Measurements from ENCODE around the gene TRPM2. TPM values are rescaled to one million over a fixed set of nuclear protein-coding genes. Genes with fewer than 3 reads are reported as not detected.
A peak's percentile ranks its signal among the peaks of the same experiment; 100 is the strongest.

Gene TRPM2
- total and polyA plus RNA-seq, 10 of the 15 experiments (the other 5 are each of a cell fraction or from before 2014, with no cell fraction given): 0.03 to 9.1 (median 2.6) TPM

GRCh38 chr21:44319407-44320065 lies 33.9 kb upstream of the TRPM2 start:
- no peak for FAIRE-seq
- POLR2A ChIA-PET: no interaction called here
- Histone ChIP-seq H4K20me1 (ENCODE audit: control insufficient read depth, insufficient read depth) (no peaks in the 10 kb centered on the region), H3K4me2 (ENCODE audit: control insufficient read depth, insufficient read depth) (no peak overlapping the region), H3K27me3 (replicated peaks in 1 of 2; ENCODE audit: control insufficient read depth in 2 of 2, insufficient read depth in 2 of 2, low read length in 1 of 2) (no peaks in the 10 kb centered on the region), H3K79me2 (ENCODE audit: control insufficient read depth, insufficient read depth, low read length) (no peaks in the 10 kb centered on the region), H3K36me3 (ENCODE audit: control insufficient read depth in 2 of 2, insufficient read depth in 2 of 2, low read length in 1 of 2) (peaks cover 17 to 41% of the 10 kb centered on the region in 2 experiments; a peak in 3 of 4 replicates), H3K9ac (ENCODE audit: control insufficient read depth, insufficient read depth, low read length) (no peak overlapping the region), H3K9me3 (replicated peaks; ENCODE audit: control insufficient read depth, insufficient read depth, low read length) (no peaks in the 10 kb centered on the region), H3K4me1 (ENCODE audit: control insufficient read depth, insufficient read depth, low read length) (no peaks in the 10 kb centered on the region), H3K4me3 (no peak overlapping the region), H3K27ac (ENCODE audit: control insufficient read depth, insufficient read depth) (no peak overlapping the region), H2AFZ (ENCODE audit: control insufficient read depth, low read depth, low read length) (no peak overlapping the region)
- no peak for DNase-seq (ENCODE audit: low read depth, low spot score)
- TF ChIP-seq POLR2A (IDR thresholded peaks at IDR 0.05; ENCODE audit: low read depth, low read length) (peak; percentile 44; the same call in 1 of the 2 replicates), IKZF1 (conservative IDR thresholded peaks at IDR 0.05) (no peak)
- WGBS (ENCODE audit: insufficient coverage, insufficient replicate concordance, low lambda C conversion rate, missing lambda C conversion rate): 96% methylated on average over 35 of the region's 35 CpGs
- ATAC-seq: no peak
- BruUV-seq (replicated peaks): TSS peak; percentile 34
- intact Hi-C loops (cut with micrococcal nuclease; ENCODE audit: unreplicated experiment): no loop called here
- RAD21 ChIA-PET (ENCODE audit: unreplicated experiment): no interaction called here
- in situ Hi-C loops (cut with MboI): no loop called here
- SMC1A ChIA-PET (ENCODE audit: uncharacterized antibody, unreplicated experiment): no interaction called here
- CTCF ChIA-PET: interaction anchor here (1.0 kb wide), 1 partner anchor 16 kb away, joined by 4 read pairs; no protein-coding TSS in a partner anchor

- Histone ChIP-seq H2AFZ (ENCODE audit: control insufficient read depth, low read depth, low read length) (no peak overlapping the region), H3K4me2 (ENCODE audit: control insufficient read depth, insufficient read depth) (no peak overlapping the region), H3K79me2 (ENCODE audit: control insufficient read depth, insufficient read depth, low read length) (no peaks in the 10 kb centered on the region), H3K27ac (ENCODE audit: control insufficient read depth, insufficient read depth) (no peak overlapping the region), H3K9ac (ENCODE audit: control insufficient read depth, insufficient read depth, low read length) (no peak overlapping the region), H3K4me1 (ENCODE audit: control insufficient read depth, insufficient read depth, low read length) (no peaks in the 10 kb centered on the region), H3K36me3 (ENCODE audit: control insufficient read depth in 2 of 2, insufficient read depth in 2 of 2, low read length in 1 of 2) (peaks cover 12 to 35% of the 10 kb centered on the region in 2 experiments; a peak in 3 of 4 replicates), H4K20me1 (ENCODE audit: control insufficient read depth, insufficient read depth) (no peaks in the 10 kb centered on the region), H3K27me3 (replicated peaks in 1 of 2; ENCODE audit: control insufficient read depth in 2 of 2, insufficient read depth in 2 of 2, low read length in 1 of 2) (no peaks in the 10 kb centered on the region), H3K4me3 (no peak overlapping the region), H3K9me3 (replicated peaks; ENCODE audit: control insufficient read depth, insufficient read depth, low read length) (no peaks in the 10 kb centered on the region)
- no peak for FAIRE-seq
- ATAC-seq: no peak
- TF ChIP-seq MTA2 (IDR thresholded peaks at IDR 0.05; ENCODE audit: low read depth) (no peak), RELB (IDR thresholded peaks at IDR 0.05; ENCODE audit: low read depth) (no peak), POLR2AphosphoS5 (IDR thresholded peaks at IDR 0.05; ENCODE audit: low read length) (no peak), POLR2A (IDR thresholded peaks at IDR 0.05; ENCODE audit: low read depth, low read length) (0 out of 2 replicates have a peak, but pooled peaks have one; percentile 35), KDM1A (IDR thresholded peaks at IDR 0.05; ENCODE audit: borderline replicate concordance) (no peak), ATF7 (IDR thresholded peaks at IDR 0.05; ENCODE audit: low read depth) (no peak), RFX5 (IDR thresholded peaks at IDR 0.05; ENCODE audit: low read depth, low read length) (no peak)
- TF ChIP-seq, protein P1, sequence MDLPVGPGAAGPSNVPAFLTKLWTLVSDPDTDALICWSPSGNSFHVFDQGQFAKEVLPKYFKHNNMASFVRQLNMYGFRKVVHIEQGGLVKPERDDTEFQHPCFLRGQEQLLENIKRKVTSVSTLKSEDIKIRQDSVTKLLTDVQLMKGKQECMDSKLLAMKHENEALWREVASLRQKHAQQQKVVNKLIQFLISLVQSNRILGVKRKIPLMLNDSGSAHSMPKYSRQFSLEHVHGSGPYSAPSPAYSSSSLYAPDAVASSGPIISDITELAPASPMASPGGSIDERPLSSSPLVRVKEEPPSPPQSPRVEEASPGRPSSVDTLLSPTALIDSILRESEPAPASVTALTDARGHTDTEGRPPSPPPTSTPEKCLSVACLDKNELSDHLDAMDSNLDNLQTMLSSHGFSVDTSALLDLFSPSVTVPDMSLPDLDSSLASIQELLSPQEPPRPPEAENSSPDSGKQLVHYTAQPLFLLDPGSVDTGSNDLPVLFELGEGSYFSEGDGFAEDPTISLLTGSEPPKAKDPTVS (IDR thresholded peaks at IDR 0.05; ENCODE audit: low read depth, low read length): no peak
- intact Hi-C loops (cut with micrococcal nuclease; ENCODE audit: unreplicated experiment) (no loop called here), in situ Hi-C loops (cut with MboI) (no loop called here)
- POLR2A ChIA-PET: no interaction called here
- CTCF ChIA-PET: no interaction called here
- WGBS (ENCODE audit: insufficient coverage, insufficient replicate concordance, low lambda C conversion rate, missing lambda C conversion rate): over 99% methylated on average over 12 of the region's 13 CpGs
- RAD21 ChIA-PET (ENCODE audit: unreplicated experiment): no interaction called here
- no TSS peak for BruUV-seq (replicated peaks)
- SMC1A ChIA-PET (ENCODE audit: uncharacterized antibody, unreplicated experiment): no interaction called here
- no peak for DNase-seq (ENCODE audit: low read depth, low spot score)
Observed at GRCh38 chr21:44320847-44321246, 32.6 kb upstream of the TRPM2 start.
